Mesothelial cell of epicardium (in vitro differentiated cells): ENCODE data around the gene MYB. TPM values are rescaled to one million over a fixed set of nuclear protein-coding genes. Genes with fewer than 3 reads are reported as not detected.

Experiments
- DNase-seq, 2 experiments: peaks; one replicate each; pipeline ENCODE4 v3.0.0; 2021; ENCODE audit warnings: low spot score in 2 of 2; ENCODE audit not compliant: unreplicated experiment in 2 of 2
- H3K27ac Mint-ChIP-seq: 2 replicates; pipeline ENCODE4 v1.8.0; 2021; ENCODE audit warnings: mixed read lengths
- H3K27me3 Mint-ChIP-seq: 2 replicates; pipeline ENCODE4 v1.8.0; 2021; ENCODE audit warnings: low read depth, mixed read lengths
- H3K36me3 Mint-ChIP-seq: 2 replicates; pipeline ENCODE4 v1.8.0; 2021; ENCODE audit warnings: mixed read lengths
- H3K4me1 Mint-ChIP-seq: 2 replicates; pipeline ENCODE4 v1.8.0; 2021; ENCODE audit warnings: mixed read lengths
- H3K4me3 Mint-ChIP-seq: 2 replicates; pipeline ENCODE4 v1.8.0; 2021; ENCODE audit warnings: mild to moderate bottlenecking, moderate library complexity, mixed read lengths
- H3K9me3 Mint-ChIP-seq: 2 replicates; pipeline ENCODE4 v1.8.0; 2021; ENCODE audit warnings: mixed read lengths
- total RNA-seq: library from RNA; stranded (reverse); gene quantifications from 3 replicates; pipeline ENCODE4 v1.2.1, GENCODE V29; 2021
- TF ChIP-seq, protein P1 (sequence below): fragments of 200-600 bp; sonication (generic); IDR thresholded peaks from one replicate; pipeline ENCODE4 v1.5.0; 2021; ENCODE audit warnings: antibody characterized with exemption; ENCODE audit not compliant: unreplicated experiment

The MYB gene
- total RNA-seq, 1 donor from 2014 or later, result 1.6 TPM

DNA sequence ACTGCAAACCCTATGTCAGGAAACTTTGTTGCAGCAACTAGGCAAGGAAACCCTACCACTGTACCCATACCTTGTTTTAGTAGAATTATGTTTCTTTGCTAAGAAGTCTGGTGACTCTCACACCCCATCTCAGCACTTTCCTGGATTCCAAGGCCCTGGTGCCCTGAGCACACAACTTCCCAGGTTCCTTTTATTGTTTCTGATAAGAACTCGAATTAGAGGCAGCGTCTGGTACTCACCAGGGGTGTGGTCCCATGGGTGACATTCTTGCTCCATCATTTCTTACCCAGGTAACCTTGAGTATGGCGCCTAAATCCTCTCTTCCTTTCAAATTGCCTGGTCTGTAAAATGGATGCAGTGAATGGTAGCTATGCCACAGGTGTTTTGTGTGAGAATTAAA, 34.1 kb downstream of the MYB start:
- peaks cover 10% of the 10 kb centered on the region for H3K4me1 Mint-ChIP-seq
- no peak overlapping the region for H3K4me3 Mint-ChIP-seq
- DNase-seq, result no peak
- TF ChIP-seq, protein P1, sequence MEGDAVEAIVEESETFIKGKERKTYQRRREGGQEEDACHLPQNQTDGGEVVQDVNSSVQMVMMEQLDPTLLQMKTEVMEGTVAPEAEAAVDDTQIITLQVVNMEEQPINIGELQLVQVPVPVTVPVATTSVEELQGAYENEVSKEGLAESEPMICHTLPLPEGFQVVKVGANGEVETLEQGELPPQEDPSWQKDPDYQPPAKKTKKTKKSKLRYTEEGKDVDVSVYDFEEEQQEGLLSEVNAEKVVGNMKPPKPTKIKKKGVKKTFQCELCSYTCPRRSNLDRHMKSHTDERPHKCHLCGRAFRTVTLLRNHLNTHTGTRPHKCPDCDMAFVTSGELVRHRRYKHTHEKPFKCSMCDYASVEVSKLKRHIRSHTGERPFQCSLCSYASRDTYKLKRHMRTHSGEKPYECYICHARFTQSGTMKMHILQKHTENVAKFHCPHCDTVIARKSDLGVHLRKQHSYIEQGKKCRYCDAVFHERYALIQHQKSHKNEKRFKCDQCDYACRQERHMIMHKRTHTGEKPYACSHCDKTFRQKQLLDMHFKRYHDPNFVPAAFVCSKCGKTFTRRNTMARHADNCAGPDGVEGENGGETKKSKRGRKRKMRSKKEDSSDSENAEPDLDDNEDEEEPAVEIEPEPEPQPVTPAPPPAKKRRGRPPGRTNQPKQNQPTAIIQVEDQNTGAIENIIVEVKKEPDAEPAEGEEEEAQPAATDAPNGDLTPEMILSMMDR, result no peak
- H3K27ac Mint-ChIP-seq, result no peak overlapping the region
- no peaks in the 10 kb centered on the region for H3K9me3 Mint-ChIP-seq
- peaks cover 2% of the 10 kb centered on the region for H3K36me3 Mint-ChIP-seq
- no peaks in the 10 kb centered on the region for H3K27me3 Mint-ChIP-seq

DNA sequence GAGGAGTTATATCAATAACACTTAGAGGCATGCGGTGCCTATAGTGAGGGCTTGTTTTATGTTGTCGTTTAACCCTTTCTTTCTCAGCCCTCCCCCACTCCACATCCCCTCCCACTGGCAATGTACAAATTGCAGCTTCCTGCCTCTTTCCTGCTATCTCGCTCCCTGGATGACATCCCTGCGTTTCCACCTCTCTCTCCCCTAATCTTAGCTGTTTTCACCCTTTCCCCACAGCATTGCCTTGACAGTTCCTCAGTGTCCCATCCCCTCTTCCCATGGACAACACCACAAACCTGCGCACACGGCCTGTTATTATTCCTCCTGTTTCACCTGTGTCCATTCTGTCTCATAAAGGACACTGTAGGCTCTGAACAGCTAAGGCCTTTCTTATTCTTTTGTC, 34.5 kb downstream of the MYB start:
- no peak overlapping the region for H3K27ac Mint-ChIP-seq
- TF ChIP-seq, protein P1, result no peak
- H3K4me1 Mint-ChIP-seq, result peaks cover 10% of the 10 kb centered on the region
- H3K27me3 Mint-ChIP-seq, result no peaks in the 10 kb centered on the region
- no peak for DNase-seq
- no peaks in the 10 kb centered on the region for H3K9me3 Mint-ChIP-seq
- H3K36me3 Mint-ChIP-seq, result no peaks in the 10 kb centered on the region
- no peak overlapping the region for H3K4me3 Mint-ChIP-seq

DNA sequence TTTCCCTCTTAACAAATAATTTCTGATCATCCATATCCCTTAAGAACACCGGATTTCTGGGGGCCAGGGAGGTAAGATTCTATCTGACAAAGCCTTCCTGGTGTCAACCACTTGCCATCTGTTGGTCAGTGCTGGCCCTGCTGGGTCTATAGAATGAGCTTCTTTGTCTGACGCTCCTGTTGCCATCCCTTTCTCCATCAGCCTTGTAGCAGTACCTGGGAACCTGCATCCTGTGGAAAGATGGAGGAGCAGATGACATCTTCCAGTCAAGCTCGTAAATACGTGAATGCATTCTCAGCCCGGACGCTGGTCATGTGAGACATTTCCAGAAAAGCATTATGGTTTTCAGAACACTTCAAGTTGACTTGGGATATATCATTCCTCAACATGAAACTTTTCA, 36.6 kb downstream of the MYB start:
- no peak overlapping the region for H3K27ac Mint-ChIP-seq
- no peak overlapping the region for H3K4me3 Mint-ChIP-seq
- no peaks in the 10 kb centered on the region for H3K9me3 Mint-ChIP-seq
- no peaks in the 10 kb centered on the region for H3K27me3 Mint-ChIP-seq
- no peak for DNase-seq
- TF ChIP-seq, protein P1, result no peak
- H3K36me3 Mint-ChIP-seq, result no peaks in the 10 kb centered on the region
- peaks cover 6% of the 10 kb centered on the region for H3K4me1 Mint-ChIP-seq

DNA sequence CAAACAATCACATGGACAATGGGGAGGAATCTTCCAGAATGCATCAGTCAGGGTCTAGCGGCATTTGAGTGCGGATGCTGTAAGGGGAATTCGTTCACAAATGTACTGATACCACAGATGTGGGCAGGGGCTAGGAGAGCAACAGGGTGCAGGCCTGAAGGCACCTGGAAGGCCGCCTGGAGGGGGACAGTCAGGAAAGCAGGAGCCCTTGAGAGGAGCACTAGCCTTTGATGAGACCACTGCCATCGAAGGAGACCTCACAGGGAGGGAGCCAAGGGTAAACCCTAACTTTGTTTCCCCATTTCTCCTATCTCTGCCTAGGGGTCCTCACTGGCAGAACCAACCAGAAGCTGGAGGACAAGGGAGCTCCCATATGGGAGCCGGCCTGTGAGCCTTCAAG, 38.2 kb downstream of the MYB start:
- H3K36me3 Mint-ChIP-seq, result no peaks in the 10 kb centered on the region
- no peak for DNase-seq
- TF ChIP-seq, protein P1, result no peak
- H3K27me3 Mint-ChIP-seq, result no peaks in the 10 kb centered on the region
- H3K27ac Mint-ChIP-seq, result no peak overlapping the region
- no peak overlapping the region for H3K4me3 Mint-ChIP-seq
- no peaks in the 10 kb centered on the region for H3K4me1 Mint-ChIP-seq
- H3K9me3 Mint-ChIP-seq, result no peaks in the 10 kb centered on the region

DNA sequence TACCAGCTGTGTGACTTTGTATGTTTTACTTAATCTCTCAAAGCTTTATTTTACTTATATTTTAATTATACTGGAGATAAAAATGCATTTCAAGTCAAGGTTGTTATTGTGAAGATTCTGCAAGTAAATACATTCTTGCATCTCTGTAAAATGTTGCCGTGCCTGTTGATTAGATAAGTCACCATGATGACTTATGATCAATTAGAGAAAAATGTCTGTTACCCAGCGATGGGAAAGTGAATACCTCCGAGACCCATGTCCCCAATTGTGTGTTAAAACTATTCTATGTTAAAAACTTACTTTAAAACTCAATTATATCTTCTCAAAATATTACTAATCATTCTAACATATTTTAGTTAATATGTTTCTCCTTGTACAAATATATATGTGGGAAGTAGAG, 39.9 kb downstream of the MYB start:
- Mint-ChIP-seq H3K4me3 (no peak overlapping the region), H3K27me3 (no peaks in the 10 kb centered on the region), H3K9me3 (no peaks in the 10 kb centered on the region), H3K4me1 (no peaks in the 10 kb centered on the region), H3K27ac (no peak overlapping the region), H3K36me3 (no peaks in the 10 kb centered on the region)
- no peak for DNase-seq
- TF ChIP-seq, protein P1, result no peak

DNA sequence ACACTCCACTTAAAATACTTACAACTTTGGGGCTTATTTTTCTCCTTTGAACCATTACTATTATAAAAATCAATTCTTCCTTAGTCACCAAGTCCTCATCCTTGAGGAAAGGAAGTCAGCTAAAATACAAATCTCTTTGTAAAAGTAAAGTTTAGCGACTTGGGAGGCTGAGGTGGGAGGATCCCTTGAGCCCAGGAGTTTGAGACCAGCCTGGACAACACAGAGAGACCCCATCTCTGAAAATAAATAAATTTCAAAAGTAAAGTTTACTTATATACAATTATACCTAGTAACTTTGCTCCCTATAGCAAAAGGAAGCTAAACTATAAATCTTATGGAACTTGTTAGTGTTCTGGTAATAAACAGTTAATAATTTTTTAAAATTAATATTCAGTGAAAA, 40.4 kb downstream of the MYB start:
- H3K27ac Mint-ChIP-seq, result no peak overlapping the region

More for the DNA sequence above, 40.4 kb downstream of the MYB start:
- H3K4me3 Mint-ChIP-seq, result no peak overlapping the region
- no peaks in the 10 kb centered on the region for H3K9me3 Mint-ChIP-seq
- H3K36me3 Mint-ChIP-seq, result no peaks in the 10 kb centered on the region
- no peaks in the 10 kb centered on the region for H3K27me3 Mint-ChIP-seq
- H3K4me1 Mint-ChIP-seq, result no peaks in the 10 kb centered on the region
- DNase-seq, result no peak
- TF ChIP-seq, protein P1, result no peak
